WTC11 (cell line): ENCODE data around the gene PAM. TPM values are rescaled to one million over a fixed set of nuclear protein-coding genes. Genes with fewer than 3 reads are reported as not detected.

Experiments used
- ATAC-seq: fragments of 200-7000 bp; cut with Tn5 transposase; 2 replicates; pipeline ENCODE4 v1.10.0; 2021; ENCODE audit warnings: mild to moderate bottlenecking, moderate library complexity
- CTCF ChIA-PET: fragments of 300-600 bp; sonication (Branson Sonifier 250); formaldehyde crosslinking; loops from one replicate; lab custom pipeline; 2021; ENCODE audit warnings: antibody characterized with exemption; lab: Charles Lee
- POLR2A ChIA-PET: fragments of 350-600 bp; sonication (Branson Sonifier 250); formaldehyde crosslinking; loops from one replicate; lab custom pipeline; 2021; ENCODE audit warnings: antibody characterized with exemption; lab: Charles Lee
- DNase-seq: peaks from one replicate; pipeline ENCODE4 v3.0.0; 2021; ENCODE audit warnings: low spot score
- H3K27ac Mint-ChIP-seq: 2 replicates; pipeline ENCODE4 v1.8.0; 2021; ENCODE audit warnings: mixed read lengths
- H3K27me3 Mint-ChIP-seq: 2 replicates; pipeline ENCODE4 v1.8.0; 2021; ENCODE audit warnings: low read depth, mild to moderate bottlenecking, moderate library complexity, mixed read lengths
- H3K36me3 Mint-ChIP-seq: 2 replicates; pipeline ENCODE4 v1.8.0; 2021; ENCODE audit warnings: mixed read lengths
- H3K4me1 Mint-ChIP-seq: 2 replicates; pipeline ENCODE4 v1.8.0; 2022; ENCODE audit warnings: mixed read lengths
- H3K4me3 Mint-ChIP-seq: 2 replicates; pipeline ENCODE4 v1.8.0; 2021; ENCODE audit warnings: mild to moderate bottlenecking, moderate library complexity, mixed read lengths
- H3K9me3 Mint-ChIP-seq: 2 replicates; pipeline ENCODE4 v1.8.0; 2021; ENCODE audit warnings: mixed read lengths
- CBFB ChIP-seq: sonication (generic); formaldehyde crosslinking; IDR thresholded peaks from 2 replicates; pipeline ENCODE4 v1.8.1; 2022; ENCODE audit warnings: mild to moderate bottlenecking, low read depth, missing genetic modification reagents
- CREM ChIP-seq: sonication (generic); formaldehyde crosslinking; IDR thresholded peaks from 2 replicates; pipeline ENCODE4 v1.8.1; 2022; ENCODE audit warnings: mild to moderate bottlenecking, missing genetic modification reagents, moderate library complexity
- ELF4 ChIP-seq: sonication (generic); formaldehyde crosslinking; IDR thresholded peaks from 2 replicates; pipeline ENCODE4 v1.8.1; 2022; ENCODE audit warnings: low read depth, mild to moderate bottlenecking, moderate library complexity, missing genetic modification reagents
- ESRRA ChIP-seq: sonication (generic); formaldehyde crosslinking; IDR thresholded peaks from 2 replicates; pipeline ENCODE4 v1.8.1; 2022; ENCODE audit warnings: mild to moderate bottlenecking, missing genetic modification reagents, borderline replicate concordance
- GTF2I ChIP-seq: fragments of 250-450 bp; sonication (Bioruptor Pico); conservative IDR thresholded peaks from 2 replicates; pipeline ENCODE4 v1.4.0; 2021; ENCODE audit warnings: mild to moderate bottlenecking
- HMGA2 ChIP-seq: fragments of 250-450 bp; sonication (Bioruptor Pico); IDR thresholded peaks from 2 replicates; pipeline ENCODE4 v1.4.0; 2021; ENCODE audit warnings: mild to moderate bottlenecking, moderate library complexity
- JUN ChIP-seq: sonication (generic); formaldehyde crosslinking; IDR thresholded peaks from 2 replicates; pipeline ENCODE4 v1.8.0; 2023; ENCODE audit warnings: mild to moderate bottlenecking, missing genetic modification reagents
- NFATC4 ChIP-seq: fragments of 250-450 bp; sonication (Bioruptor Pico); IDR thresholded peaks from 2 replicates; pipeline ENCODE4 v1.9.0; 2021; ENCODE audit warnings: mild to moderate bottlenecking
- PRRX2 ChIP-seq: fragments of 250-450 bp; sonication (Bioruptor Pico); IDR thresholded peaks from 2 replicates; pipeline ENCODE4 v1.8.0; 2021; ENCODE audit warnings: mild to moderate bottlenecking
- TCF7 ChIP-seq: sonication (generic); formaldehyde crosslinking; IDR thresholded peaks from 2 replicates; pipeline ENCODE4 v1.8.0; 2022; ENCODE audit warnings: mild to moderate bottlenecking, low read depth, missing genetic modification reagents, moderate library complexity
- ZBTB21 ChIP-seq: sonication (generic); formaldehyde crosslinking; IDR thresholded peaks from 2 replicates; pipeline ENCODE4 v1.8.1; 2023; ENCODE audit warnings: mild to moderate bottlenecking, missing genetic modification reagents, borderline replicate concordance
- ZNF121 ChIP-seq: sonication (generic); formaldehyde crosslinking; IDR thresholded peaks from 2 replicates; pipeline ENCODE4 v1.8.0; 2023; ENCODE audit warnings: missing genetic modification reagents
- ZNF232 ChIP-seq: sonication (generic); formaldehyde crosslinking; IDR thresholded peaks from 2 replicates; pipeline ENCODE4 v1.8.0; 2022; ENCODE audit warnings: mild to moderate bottlenecking, missing genetic modification reagents
- ZNF263 ChIP-seq: sonication (generic); formaldehyde crosslinking; IDR thresholded peaks from 2 replicates; pipeline ENCODE4 v1.8.1; 2022; ENCODE audit warnings: low read depth, mild to moderate bottlenecking, moderate library complexity, missing genetic modification reagents
- ZNF317 ChIP-seq: sonication (generic); formaldehyde crosslinking; IDR thresholded peaks from 2 replicates; pipeline ENCODE4 v1.8.1; 2023; ENCODE audit warnings: low read depth, mild to moderate bottlenecking, moderate library complexity, missing genetic modification reagents, borderline replicate concordance
- ZNF396 ChIP-seq: fragments of 250-450 bp; sonication (Bioruptor Pico); IDR thresholded peaks from 2 replicates; pipeline ENCODE4 v1.8.0; 2021; ENCODE audit warnings: mild to moderate bottlenecking, moderate library complexity, borderline replicate concordance
- total RNA-seq: library from RNA; stranded (reverse); gene quantifications from 3 replicates; pipeline ENCODE4 v1.2.3, GENCODE V29; 2021
- TF ChIP-seq, protein P1 (sequence below): sonication (generic); formaldehyde crosslinking; IDR thresholded peaks from 2 replicates; pipeline ENCODE4 v1.8.0; 2022; ENCODE audit warnings: mild to moderate bottlenecking, missing genetic modification reagents
- TF ChIP-seq, protein P2 (sequence below): sonication (generic); formaldehyde crosslinking; IDR thresholded peaks from 2 replicates; pipeline ENCODE4 v1.8.0; 2022; ENCODE audit warnings: missing genetic modification reagents
- TF ChIP-seq, protein P3 (sequence below): sonication (generic); formaldehyde crosslinking; IDR thresholded peaks from 2 replicates; pipeline ENCODE4 v1.8.0; 2022; ENCODE audit warnings: mild to moderate bottlenecking, missing genetic modification reagents
- TF ChIP-seq, protein P4 (sequence below): sonication (generic); formaldehyde crosslinking; IDR thresholded peaks from 2 replicates; pipeline ENCODE4 v1.8.1; 2023; ENCODE audit warnings: mild to moderate bottlenecking, missing genetic modification reagents
- TF ChIP-seq, protein P5 (sequence below): sonication (generic); formaldehyde crosslinking; IDR thresholded peaks from 2 replicates; pipeline ENCODE4 v1.8.1; 2022; ENCODE audit warnings: missing genetic modification reagents, borderline replicate concordance
- TF ChIP-seq, protein P6 (sequence below): sonication (generic); formaldehyde crosslinking; IDR thresholded peaks from 2 replicates; pipeline ENCODE4 v1.8.0; 2022; ENCODE audit warnings: mild to moderate bottlenecking, missing genetic modification reagents

PAM gene
- total RNA-seq, 1 experiment from 2014 or later, result 52.3 TPM

DNA sequence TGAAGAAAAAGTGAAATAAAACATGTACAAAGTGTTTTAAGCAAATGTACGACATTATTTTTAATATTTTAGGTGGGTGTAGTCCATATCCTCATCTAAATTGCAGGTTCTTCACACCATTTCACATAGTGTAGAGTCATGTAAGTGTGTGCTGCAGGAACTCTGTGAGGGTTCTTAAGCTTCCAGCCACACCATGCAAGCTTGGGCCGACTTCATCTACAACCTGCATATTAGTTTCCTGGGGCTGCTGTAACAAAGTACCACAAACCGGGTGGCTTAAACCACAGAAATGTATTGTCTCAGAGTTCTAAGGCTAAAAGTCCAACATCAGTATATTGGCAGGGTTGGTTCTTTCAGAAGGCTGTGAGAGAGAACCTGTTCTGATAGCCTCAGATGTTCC lies 10.2 kb downstream of the PAM start:
- DNase-seq (no peak), ATAC-seq (no peak)
- Mint-ChIP-seq H3K9me3 (no peaks in the 10 kb centered on the region), H3K27me3 (no peaks in the 10 kb centered on the region), H3K4me1 (peaks cover 43% of the 10 kb centered on the region), H3K36me3 (no peaks in the 10 kb centered on the region), H3K27ac (no peak overlapping the region)
- ChIA-PET CTCF (interaction anchor here (1.0 to 1.3 kb wide), 2 partner anchors 15 to 84 kb away, joined by 3 to 4 read pairs; no protein-coding TSS in a partner anchor), POLR2A (interaction anchor here (1.0 kb wide), 1 partner anchor 9 kb away, joined by 4 read pairs; no protein-coding TSS in a partner anchor)
- no peak for TF ChIP-seq ZBTB21 (CRISPR knock-in tag)
- TF ChIP-seq NFATC4 (CRISPR knock-in tag), result no peak
- no peak for TF ChIP-seq ELF4 (CRISPR knock-in tag)
- TF ChIP-seq, protein P1, sequence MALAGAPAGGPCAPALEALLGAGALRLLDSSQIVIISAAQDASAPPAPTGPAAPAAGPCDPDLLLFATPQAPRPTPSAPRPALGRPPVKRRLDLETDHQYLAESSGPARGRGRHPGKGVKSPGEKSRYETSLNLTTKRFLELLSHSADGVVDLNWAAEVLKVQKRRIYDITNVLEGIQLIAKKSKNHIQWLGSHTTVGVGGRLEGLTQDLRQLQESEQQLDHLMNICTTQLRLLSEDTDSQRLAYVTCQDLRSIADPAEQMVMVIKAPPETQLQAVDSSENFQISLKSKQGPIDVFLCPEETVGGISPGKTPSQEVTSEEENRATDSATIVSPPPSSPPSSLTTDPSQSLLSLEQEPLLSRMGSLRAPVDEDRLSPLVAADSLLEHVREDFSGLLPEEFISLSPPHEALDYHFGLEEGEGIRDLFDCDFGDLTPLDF (CRISPR knock-in tag), result no peak
- TF ChIP-seq TCF7 (CRISPR knock-in tag), result no peak
- no peak for TF ChIP-seq CBFB (CRISPR knock-in tag)
- TF ChIP-seq PRRX2 (CRISPR knock-in tag), result no peak
- TF ChIP-seq, protein P2, sequence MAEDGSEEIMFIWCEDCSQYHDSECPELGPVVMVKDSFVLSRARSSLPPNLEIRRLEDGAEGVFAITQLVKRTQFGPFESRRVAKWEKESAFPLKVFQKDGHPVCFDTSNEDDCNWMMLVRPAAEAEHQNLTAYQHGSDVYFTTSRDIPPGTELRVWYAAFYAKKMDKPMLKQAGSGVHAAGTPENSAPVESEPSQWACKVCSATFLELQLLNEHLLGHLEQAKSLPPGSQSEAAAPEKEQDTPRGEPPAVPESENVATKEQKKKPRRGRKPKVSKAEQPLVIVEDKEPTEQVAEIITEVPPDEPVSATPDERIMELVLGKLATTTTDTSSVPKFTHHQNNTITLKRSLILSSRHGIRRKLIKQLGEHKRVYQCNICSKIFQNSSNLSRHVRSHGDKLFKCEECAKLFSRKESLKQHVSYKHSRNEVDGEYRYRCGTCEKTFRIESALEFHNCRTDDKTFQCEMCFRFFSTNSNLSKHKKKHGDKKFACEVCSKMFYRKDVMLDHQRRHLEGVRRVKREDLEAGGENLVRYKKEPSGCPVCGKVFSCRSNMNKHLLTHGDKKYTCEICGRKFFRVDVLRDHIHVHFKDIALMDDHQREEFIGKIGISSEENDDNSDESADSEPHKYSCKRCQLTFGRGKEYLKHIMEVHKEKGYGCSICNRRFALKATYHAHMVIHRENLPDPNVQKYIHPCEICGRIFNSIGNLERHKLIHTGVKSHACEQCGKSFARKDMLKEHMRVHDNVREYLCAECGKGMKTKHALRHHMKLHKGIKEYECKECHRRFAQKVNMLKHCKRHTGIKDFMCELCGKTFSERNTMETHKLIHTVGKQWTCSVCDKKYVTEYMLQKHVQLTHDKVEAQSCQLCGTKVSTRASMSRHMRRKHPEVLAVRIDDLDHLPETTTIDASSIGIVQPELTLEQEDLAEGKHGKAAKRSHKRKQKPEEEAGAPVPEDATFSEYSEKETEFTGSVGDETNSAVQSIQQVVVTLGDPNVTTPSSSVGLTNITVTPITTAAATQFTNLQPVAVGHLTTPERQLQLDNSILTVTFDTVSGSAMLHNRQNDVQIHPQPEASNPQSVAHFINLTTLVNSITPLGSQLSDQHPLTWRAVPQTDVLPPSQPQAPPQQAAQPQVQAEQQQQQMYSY, result no peak
- no peak for TF ChIP-seq CREM
- no peak for TF ChIP-seq ZNF263 (CRISPR knock-in tag)
- TF ChIP-seq ZNF396, result no peak
- no peak for TF ChIP-seq GTF2I
- TF ChIP-seq HMGA2 (CRISPR knock-in tag), result no peak
- TF ChIP-seq, all 79 proteins: peak for 0
- H3K4me3 Mint-ChIP-seq, result no peak overlapping the region

DNA sequence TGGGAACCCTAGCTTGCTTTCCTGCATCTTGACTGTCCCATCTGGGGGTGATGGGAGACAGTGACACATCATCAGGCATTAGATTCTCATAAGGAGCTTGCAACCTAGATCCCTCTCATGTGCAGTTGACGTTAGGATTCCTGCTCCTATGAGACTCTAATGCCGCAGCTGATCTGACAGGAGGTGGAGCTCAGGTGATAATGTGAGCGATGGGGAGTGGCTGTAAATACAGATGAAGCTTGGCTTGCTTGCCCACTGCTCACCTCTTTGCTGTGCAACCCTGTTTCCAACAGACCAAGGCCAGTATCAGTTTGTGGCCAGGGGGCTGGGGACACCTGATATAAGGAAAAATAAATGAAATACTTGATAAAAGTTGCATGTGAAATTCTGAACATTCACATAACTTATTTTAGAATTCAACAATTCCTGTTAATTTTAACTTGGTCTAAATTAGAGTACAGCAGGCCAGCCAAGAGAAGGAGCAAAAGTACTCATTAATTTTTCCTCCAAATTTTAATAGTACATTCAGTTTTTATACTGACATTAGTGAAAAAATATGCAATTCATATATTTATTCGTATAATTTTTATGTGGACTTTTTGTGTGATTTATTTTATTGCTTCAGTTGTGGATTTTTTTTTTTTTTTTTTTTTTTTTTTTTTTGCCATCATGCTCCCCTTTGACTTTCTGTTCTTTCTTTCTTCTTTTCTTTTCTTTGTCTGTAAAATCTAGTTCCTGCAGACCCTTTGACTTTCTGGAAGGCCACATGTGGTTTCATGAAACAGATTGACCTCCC lies 11.4 kb downstream of the PAM start:
- Mint-ChIP-seq H3K27ac (no peak overlapping the region), H3K9me3 (no peaks in the 10 kb centered on the region), H3K4me3 (no peak overlapping the region), H3K36me3 (no peaks in the 10 kb centered on the region), H3K4me1 (peaks cover 35% of the 10 kb centered on the region), H3K27me3 (no peaks in the 10 kb centered on the region)
- ATAC-seq (peak; percentile 22; the same call in 1 of the 2 replicates), DNase-seq (no peak)
- ChIA-PET CTCF (interaction anchor here (1.0 to 1.3 kb wide), 2 partner anchors 14 to 85 kb away, joined by 3 to 4 read pairs; no protein-coding TSS in a partner anchor), POLR2A (interaction anchor here (1.0 kb wide), 1 partner anchor 11 kb away, joined by 4 read pairs; no protein-coding TSS in a partner anchor)
- no peak for TF ChIP-seq ZNF317 (CRISPR knock-in tag)
- TF ChIP-seq ESRRA (CRISPR knock-in tag), result no peak
- TF ChIP-seq ZNF121 (CRISPR knock-in tag), result no peak
- no peak for TF ChIP-seq ZNF263 (CRISPR knock-in tag)
- no peak for TF ChIP-seq ZNF232 (CRISPR knock-in tag)
- TF ChIP-seq, protein P3, sequence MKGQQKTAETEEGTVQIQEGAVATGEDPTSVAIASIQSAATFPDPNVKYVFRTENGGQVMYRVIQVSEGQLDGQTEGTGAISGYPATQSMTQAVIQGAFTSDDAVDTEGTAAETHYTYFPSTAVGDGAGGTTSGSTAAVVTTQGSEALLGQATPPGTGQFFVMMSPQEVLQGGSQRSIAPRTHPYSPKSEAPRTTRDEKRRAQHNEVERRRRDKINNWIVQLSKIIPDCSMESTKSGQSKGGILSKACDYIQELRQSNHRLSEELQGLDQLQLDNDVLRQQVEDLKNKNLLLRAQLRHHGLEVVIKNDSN (CRISPR knock-in tag), result no peak
- TF ChIP-seq, protein P4, sequence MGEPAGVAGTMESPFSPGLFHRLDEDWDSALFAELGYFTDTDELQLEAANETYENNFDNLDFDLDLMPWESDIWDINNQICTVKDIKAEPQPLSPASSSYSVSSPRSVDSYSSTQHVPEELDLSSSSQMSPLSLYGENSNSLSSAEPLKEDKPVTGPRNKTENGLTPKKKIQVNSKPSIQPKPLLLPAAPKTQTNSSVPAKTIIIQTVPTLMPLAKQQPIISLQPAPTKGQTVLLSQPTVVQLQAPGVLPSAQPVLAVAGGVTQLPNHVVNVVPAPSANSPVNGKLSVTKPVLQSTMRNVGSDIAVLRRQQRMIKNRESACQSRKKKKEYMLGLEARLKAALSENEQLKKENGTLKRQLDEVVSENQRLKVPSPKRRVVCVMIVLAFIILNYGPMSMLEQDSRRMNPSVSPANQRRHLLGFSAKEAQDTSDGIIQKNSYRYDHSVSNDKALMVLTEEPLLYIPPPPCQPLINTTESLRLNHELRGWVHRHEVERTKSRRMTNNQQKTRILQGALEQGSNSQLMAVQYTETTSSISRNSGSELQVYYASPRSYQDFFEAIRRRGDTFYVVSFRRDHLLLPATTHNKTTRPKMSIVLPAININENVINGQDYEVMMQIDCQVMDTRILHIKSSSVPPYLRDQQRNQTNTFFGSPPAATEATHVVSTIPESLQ (CRISPR knock-in tag), result no peak
- TF ChIP-seq, protein P5, sequence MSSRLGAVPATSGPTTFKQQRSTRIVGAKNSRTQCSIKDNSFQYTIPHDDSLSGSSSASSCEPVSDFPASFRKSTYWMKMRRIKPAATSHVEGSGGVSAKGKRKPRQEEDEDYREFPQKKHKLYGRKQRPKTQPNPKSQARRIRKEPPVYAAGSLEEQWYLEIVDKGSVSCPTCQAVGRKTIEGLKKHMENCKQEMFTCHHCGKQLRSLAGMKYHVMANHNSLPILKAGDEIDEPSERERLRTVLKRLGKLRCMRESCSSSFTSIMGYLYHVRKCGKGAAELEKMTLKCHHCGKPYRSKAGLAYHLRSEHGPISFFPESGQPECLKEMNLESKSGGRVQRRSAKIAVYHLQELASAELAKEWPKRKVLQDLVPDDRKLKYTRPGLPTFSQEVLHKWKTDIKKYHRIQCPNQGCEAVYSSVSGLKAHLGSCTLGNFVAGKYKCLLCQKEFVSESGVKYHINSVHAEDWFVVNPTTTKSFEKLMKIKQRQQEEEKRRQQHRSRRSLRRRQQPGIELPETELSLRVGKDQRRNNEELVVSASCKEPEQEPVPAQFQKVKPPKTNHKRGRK (CRISPR knock-in tag), result no peak
- TF ChIP-seq, protein P6, sequence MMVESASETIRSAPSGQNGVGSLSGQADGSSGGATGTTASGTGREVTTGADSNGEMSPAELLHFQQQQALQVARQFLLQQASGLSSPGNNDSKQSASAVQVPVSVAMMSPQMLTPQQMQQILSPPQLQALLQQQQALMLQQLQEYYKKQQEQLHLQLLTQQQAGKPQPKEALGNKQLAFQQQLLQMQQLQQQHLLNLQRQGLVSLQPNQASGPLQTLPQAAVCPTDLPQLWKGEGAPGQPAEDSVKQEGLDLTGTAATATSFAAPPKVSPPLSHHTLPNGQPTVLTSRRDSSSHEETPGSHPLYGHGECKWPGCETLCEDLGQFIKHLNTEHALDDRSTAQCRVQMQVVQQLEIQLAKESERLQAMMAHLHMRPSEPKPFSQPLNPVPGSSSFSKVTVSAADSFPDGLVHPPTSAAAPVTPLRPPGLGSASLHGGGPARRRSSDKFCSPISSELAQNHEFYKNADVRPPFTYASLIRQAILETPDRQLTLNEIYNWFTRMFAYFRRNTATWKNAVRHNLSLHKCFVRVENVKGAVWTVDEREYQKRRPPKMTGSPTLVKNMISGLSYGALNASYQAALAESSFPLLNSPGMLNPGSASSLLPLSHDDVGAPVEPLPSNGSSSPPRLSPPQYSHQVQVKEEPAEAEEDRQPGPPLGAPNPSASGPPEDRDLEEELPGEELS (CRISPR knock-in tag), result no peak
- TF ChIP-seq JUN, result no peak
